Activated naive CD8-positive, alpha-beta T cell treated with anti-CD3 and anti-CD28 coated beads, Interleukin-2, amount 50 U/mL, for 24 hours (primary cell): Measurements from ENCODE around the gene ADM2.
"Not testable (repeated sequence)": the region's sequence is repeated elsewhere in the genome, so short reads cannot be mapped to it uniquely, and the experiment has no call there.

Experiments
- ATAC-seq: fragments of 150-1000 bp; cut with Tn5 transposase; one replicate; pipeline ENCODE4 v1.10.0; 2021
- DNase-seq: peaks from one replicate; pipeline ENCODE4 v3.0.0; 2021
- H3K27ac Mint-ChIP-seq: one replicate; pipeline ENCODE4 v1.8.0; 2021; ENCODE audit warnings: mild to moderate bottlenecking, mixed read lengths
- H3K27me3 Mint-ChIP-seq: one replicate; pipeline ENCODE4 v1.8.0; 2021; ENCODE audit warnings: mixed read lengths
- H3K36me3 Mint-ChIP-seq: one replicate; pipeline ENCODE4 v1.8.0; 2021; ENCODE audit warnings: low read depth, mixed read lengths
- H3K4me1 Mint-ChIP-seq: one replicate; pipeline ENCODE4 v1.8.0; 2021; ENCODE audit warnings: mixed read lengths
- H3K4me3 Mint-ChIP-seq: one replicate; pipeline ENCODE4 v1.8.0; 2021; ENCODE audit warnings: mild to moderate bottlenecking, moderate library complexity, mixed read lengths
- H3K9me3 Mint-ChIP-seq: one replicate; pipeline ENCODE4 v1.8.0; 2021; ENCODE audit warnings: mixed read lengths

Gene ADM2

GRCh38 chr22:50533856-50534711, 52.7 kb downstream of the ADM2 start:
- not testable (repeated sequence) for H3K36me3 Mint-ChIP-seq, DNase-seq, H3K27me3 Mint-ChIP-seq, H3K9me3 Mint-ChIP-seq, ATAC-seq, H3K4me3 Mint-ChIP-seq
- peak overlapping the region; percentile 62 for H3K27ac Mint-ChIP-seq
- H3K4me1 Mint-ChIP-seq: peaks cover 46% of the 10 kb centered on the region

GRCh38 chr22:50535113-50535512, 53.8 kb downstream of the ADM2 start:
- Mint-ChIP-seq H3K9me3 (no peaks in the 10 kb centered on the region), H3K27ac (no peak overlapping the region), H3K4me1 (peaks cover 55% of the 10 kb centered on the region), H3K27me3 (no peaks in the 10 kb centered on the region), H3K36me3 (no peaks in the 10 kb centered on the region), H3K4me3 (no peak overlapping the region)
- DNase-seq (no peak), ATAC-seq (no peak)
